D721Med (cell line): ENCODE results near the gene DOCK3.

ENCODE experiments used
- DNase-seq: peaks from one replicate; pipeline ENCODE4 v3.0.0; 2011; ENCODE audit warnings: low spot score; ENCODE audit not compliant: insufficient read length
- FAIRE-seq: peaks from 2 replicates; lab custom pipeline; 2011; peaks lifted over from hg19 to GRCh38; lab: Jason Lieb, UNC
- CTCF ChIP-seq: IDR thresholded peaks from 2 replicates; pipeline ENCODE4 v1.5.1; 2012; ENCODE audit warnings: mild to moderate bottlenecking, control low read depth; ENCODE audit not compliant: insufficient read depth; ENCODE audit errors: missing control alignments

The DOCK3 gene

GRCh38 chr3:51024765-51025632, 350.3 kb downstream of the DOCK3 start:
- no peak for TF ChIP-seq CTCF
- FAIRE-seq (no peak), DNase-seq (no peak)

- TF ChIP-seq CTCF = no peak
- DNase-seq (no peak), FAIRE-seq (no peak)
Observed at GRCh38 chr3:51031666-51032065, 356.9 kb downstream of the DOCK3 start.

GRCh38 chr3:51035630-51036029, 360.9 kb downstream of the DOCK3 start:
- no peak for TF ChIP-seq CTCF
- FAIRE-seq (no peak), DNase-seq (no peak)

- DNase-seq = no peak
- no peak for TF ChIP-seq CTCF
- no peak for FAIRE-seq
Observed at GRCh38 chr3:51044982-51045381, 370.3 kb downstream of the DOCK3 start.

GRCh38 chr3:51052562-51052961, 377.8 kb downstream of the DOCK3 start:
- FAIRE-seq = no peak
- DNase-seq = no peak
- no peak for TF ChIP-seq CTCF

- FAIRE-seq = no peak
- TF ChIP-seq CTCF = no peak
Observed at GRCh38 chr3:51057121-51057520, 382.4 kb downstream of the DOCK3 start.

GRCh38 chr3:51063053-51063452, 388.3 kb downstream of the DOCK3 start:
- no peak for TF ChIP-seq CTCF
- no peak for DNase-seq
- no peak for FAIRE-seq

More at GRCh38 chr3:51057121-51057520, 382.4 kb downstream of the DOCK3 start:
- DNase-seq = no peak
